Coronary artery (tissue), 2 donors: ENCODE results near the gene ABCC6.

Experiments used
- DNase-seq: peaks from one replicate; pipeline ENCODE4 v3.0.0-alpha.2; 2017; ENCODE audit warnings: low spot score
- H3K27ac ChIP-seq, 2 donors: fragments of 200-600 bp; sonication (generic); one replicate each; pipeline ENCODE4 v1.5.1; 2016 to 2019
- H3K4me3 ChIP-seq: fragments of 200-600 bp; sonication (generic); 2 replicates; pipeline ENCODE4 v1.5.1; 2016; ENCODE audit warnings: mild to moderate bottlenecking, moderate library complexity
- TF ChIP-seq, protein P1 (sequence below): fragments of 200-600 bp; sonication (generic); IDR thresholded peaks from one replicate; pipeline ENCODE4 v1.5.1; 2019; ENCODE audit warnings: antibody characterized with exemption

The ABCC6 gene

DNA sequence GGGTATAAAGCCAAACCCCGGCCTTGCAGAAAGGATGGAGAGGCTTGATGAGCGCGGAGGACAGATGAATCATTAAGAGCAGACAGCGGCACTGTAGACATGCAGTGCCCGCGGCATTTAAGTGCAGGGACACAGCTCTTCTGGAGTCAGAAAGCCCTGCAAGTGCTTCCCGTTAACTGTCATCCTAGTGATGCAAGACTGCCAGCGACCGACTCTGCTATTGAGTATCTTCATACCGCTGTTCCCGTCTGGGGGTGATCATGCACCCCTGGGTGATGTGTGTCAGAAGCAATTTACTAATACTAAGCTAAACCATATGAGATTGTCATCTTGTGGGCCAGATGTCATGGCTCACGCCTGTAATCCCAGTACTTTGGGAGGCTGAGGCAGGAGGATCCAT lies 101.0 kb downstream of the ABCC6 start:
- Histone ChIP-seq H3K4me3 (no peak overlapping the region), H3K27ac (no peak overlapping the region)
- TF ChIP-seq, protein P1, sequence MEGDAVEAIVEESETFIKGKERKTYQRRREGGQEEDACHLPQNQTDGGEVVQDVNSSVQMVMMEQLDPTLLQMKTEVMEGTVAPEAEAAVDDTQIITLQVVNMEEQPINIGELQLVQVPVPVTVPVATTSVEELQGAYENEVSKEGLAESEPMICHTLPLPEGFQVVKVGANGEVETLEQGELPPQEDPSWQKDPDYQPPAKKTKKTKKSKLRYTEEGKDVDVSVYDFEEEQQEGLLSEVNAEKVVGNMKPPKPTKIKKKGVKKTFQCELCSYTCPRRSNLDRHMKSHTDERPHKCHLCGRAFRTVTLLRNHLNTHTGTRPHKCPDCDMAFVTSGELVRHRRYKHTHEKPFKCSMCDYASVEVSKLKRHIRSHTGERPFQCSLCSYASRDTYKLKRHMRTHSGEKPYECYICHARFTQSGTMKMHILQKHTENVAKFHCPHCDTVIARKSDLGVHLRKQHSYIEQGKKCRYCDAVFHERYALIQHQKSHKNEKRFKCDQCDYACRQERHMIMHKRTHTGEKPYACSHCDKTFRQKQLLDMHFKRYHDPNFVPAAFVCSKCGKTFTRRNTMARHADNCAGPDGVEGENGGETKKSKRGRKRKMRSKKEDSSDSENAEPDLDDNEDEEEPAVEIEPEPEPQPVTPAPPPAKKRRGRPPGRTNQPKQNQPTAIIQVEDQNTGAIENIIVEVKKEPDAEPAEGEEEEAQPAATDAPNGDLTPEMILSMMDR: no peak
- no peak for DNase-seq

DNA sequence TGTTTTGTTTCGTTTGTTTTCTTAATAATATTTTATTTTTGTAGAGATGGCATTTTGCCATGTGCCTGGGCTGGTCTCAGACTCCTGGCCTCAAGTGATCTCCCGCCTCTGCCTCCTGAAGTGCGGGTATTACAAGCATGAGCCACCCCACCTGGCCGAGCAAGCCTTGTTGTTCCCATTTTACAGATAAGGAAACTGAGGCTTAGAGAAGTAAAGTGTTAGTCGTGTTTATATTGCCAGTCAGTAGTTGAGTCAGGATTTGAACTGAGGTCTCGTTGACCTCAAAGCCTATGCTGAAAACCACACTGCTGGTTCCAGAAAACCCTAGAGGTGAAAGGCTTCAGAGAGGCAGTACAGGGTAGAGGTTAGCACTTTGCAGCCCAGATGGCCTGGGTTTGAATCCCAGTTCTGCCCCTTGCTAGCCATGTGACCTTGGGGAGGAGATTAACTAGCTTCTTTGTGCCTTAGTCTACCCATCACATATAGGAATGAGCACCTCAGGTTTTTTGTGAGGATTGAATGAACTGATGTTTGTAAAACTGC lies 102.0 kb downstream of the ABCC6 start:
- DNase-seq: no peak
- no peak overlapping the region for H3K4me3 ChIP-seq
- TF ChIP-seq, protein P1: no peak
- H3K27ac ChIP-seq: no peak overlapping the region

DNA sequence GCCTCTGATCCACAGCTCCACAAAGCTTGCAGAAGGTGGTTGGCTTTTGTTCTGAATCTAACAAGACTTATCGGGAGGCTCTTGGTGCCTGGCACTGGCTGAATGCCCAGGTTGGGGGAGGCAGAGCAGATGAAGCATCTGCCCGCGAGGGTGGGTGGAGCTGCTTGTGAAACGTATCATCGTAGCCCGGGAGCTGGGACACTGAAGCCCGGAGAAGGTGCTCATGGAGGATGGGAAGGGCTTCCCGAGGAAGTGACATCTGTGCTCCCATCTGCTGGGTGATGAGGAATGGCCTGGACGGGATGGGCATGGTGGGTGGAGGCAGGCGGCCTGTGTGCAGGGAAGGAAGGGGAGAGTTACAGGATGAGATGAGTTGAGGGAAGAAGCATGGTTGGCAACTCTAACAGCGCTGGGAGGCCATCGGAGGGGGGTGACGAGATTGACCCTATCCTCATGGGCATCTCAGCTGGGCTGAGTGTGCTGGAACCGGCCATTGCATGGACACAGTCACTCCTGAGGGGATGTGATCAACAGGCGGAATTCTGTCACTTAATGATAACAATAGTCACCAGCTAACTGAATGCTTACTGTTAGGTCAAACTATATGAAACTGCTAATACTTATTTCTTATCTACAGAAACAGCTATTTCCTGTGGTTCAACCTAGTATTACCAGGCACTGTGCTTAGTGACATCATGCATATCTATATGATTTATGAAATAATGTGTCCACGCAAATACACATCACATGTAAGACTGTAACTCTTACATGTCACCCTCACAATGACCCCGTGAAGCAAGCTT lies 102.7 kb downstream of the ABCC6 start:
- no peak for DNase-seq
- Histone ChIP-seq H3K4me3 (no peak overlapping the region), H3K27ac (no peak overlapping the region)
- TF ChIP-seq, protein P1: no peak

DNA sequence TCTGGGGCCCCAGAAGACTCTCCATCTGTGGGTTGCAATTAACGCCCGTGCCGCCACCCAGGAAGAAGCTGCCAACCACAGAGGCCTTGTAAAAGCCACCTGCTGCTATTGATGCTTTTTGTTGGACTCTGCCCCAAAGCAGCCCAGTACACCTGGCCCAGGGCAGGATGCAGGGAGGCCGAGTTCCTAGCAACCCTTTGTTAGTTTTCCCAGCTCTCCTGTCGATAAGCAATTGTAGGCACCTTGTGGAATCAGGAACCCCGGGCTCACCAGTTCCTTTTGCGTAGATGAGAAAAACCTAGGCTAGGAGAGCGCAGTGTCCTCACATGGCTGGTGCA lies 103.3 kb downstream of the ABCC6 start:
- Histone ChIP-seq H3K4me3 (no peak overlapping the region), H3K27ac (no peak overlapping the region)
- no peak for DNase-seq
- TF ChIP-seq, protein P1: no peak

DNA sequence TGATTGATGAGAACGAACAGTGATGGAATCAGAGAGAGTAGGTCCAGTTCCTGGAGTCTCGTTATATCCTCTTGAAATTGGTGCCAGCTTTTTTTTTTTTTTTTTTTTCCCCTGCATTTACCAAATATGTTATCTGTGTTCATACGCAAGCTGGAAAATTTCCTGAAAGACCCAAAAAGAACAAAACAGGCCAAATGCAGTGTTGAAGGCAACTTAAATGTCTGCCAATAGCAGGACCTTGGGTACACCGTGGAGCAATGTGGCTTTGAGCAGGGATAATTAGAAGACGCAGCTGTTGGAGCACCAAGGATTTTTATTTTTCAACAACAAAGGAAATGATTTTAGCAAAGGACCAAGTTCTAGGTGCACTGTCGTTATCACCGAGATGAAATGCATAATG lies 105.0 kb downstream of the ABCC6 start:
- TF ChIP-seq, protein P1: no peak
- no peak overlapping the region for H3K27ac ChIP-seq
- DNase-seq: no peak
- H3K4me3 ChIP-seq: no peak overlapping the region

DNA sequence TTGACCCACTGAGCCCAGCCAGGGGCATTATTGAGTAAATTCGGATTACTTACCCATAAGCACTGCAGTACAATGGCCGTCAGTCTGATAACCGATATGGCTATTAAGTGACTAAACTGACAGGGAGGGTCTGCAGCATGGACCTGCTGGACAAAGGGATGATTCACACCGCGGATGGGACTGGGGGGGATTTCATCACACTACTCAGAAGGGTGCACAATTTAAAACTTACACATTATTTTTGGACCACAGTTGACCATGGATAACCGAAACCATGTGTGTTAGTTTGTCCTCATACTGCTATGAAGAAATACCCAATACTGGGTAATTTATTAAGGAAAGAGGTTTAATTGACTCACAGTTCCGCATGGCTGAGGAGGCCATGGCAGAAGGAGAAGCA lies 106.5 kb downstream of the ABCC6 start:
- TF ChIP-seq, protein P1: no peak
- DNase-seq: no peak
- H3K4me3 ChIP-seq: no peak overlapping the region
- H3K27ac ChIP-seq: no peak overlapping the region

DNA sequence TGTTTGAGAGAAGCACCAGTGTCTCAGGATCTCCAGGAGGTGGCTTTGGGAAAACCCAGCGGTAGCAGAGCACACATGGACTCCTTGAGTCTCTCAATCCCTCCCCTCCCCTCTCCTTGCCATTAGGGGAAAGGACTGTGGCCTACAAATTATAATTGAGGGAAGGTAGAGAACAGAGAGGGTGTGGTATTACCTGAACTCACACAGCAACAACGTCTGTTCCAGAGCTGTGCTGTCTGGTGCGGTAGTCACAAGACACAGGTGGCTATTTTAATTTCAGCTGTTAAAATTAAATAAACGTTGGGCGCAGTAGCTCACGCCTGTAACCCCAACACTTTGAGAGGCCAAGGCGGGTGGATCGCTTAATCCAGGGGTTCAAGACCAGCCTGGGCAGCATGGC lies 110.2 kb downstream of the ABCC6 start:
- Histone ChIP-seq H3K4me3 (no peak overlapping the region), H3K27ac (no peak overlapping the region)
- TF ChIP-seq, protein P1: no peak
- DNase-seq: no peak
